Fibroblast of lung (primary cell): ENCODE results near the gene CHMP6. TPM values are rescaled to one million over a fixed set of nuclear protein-coding genes. Genes with fewer than 3 reads are reported as not detected.

ENCODE experiments used
- DNase-seq, 2 donors: peaks; one replicate each; pipeline versions ENCODE4 v3.0.0 to v3.0.0-alpha.2; 2010; ENCODE audit warnings: low read depth in 2 of 2
- H2AFZ ChIP-seq: 2 replicates; pipeline ENCODE4 v1.5.1; 2012; ENCODE audit warnings: low read length, control low read depth, inconsistent platforms
- H3K27ac ChIP-seq: 2 replicates; pipeline ENCODE4 v1.5.1; 2011; ENCODE audit warnings: low read length, control low read depth; ENCODE audit not compliant: insufficient read depth
- H3K27me3 ChIP-seq: 2 replicates; pipeline ENCODE4 v1.5.1; 2011; ENCODE audit warnings: mild to moderate bottlenecking, low read length; ENCODE audit not compliant: control insufficient read depth, insufficient read depth
- H3K36me3 ChIP-seq: 2 replicates; pipeline ENCODE4 v1.5.1; 2011; ENCODE audit warnings: low read length; ENCODE audit not compliant: control insufficient read depth, insufficient read depth
- H3K4me1 ChIP-seq: 2 replicates; pipeline ENCODE4 v1.5.1; 2011; ENCODE audit warnings: low read length; ENCODE audit not compliant: control insufficient read depth, insufficient read depth; ENCODE audit errors: extremely low read depth
- H3K4me2 ChIP-seq: 2 replicates; pipeline ENCODE4 v1.5.1; 2011; ENCODE audit warnings: low read length, control low read depth; ENCODE audit not compliant: insufficient read depth; ENCODE audit errors: extremely low read depth
- H3K4me3 ChIP-seq, 4 experiments: fragments of 200-600 bp in 1 of 4; sonication (generic) in 1 of 4; replicated peaks in 1 of 4; 2 replicates each; pipeline ENCODE4 v1.5.1; 2011 to 2016; ENCODE audit warnings: low read length in 4 of 4, low read depth in 3 of 4, mild to moderate bottlenecking in 3 of 4, control low read depth in 2 of 4, inconsistent platforms in 1 of 4, mixed read lengths in 1 of 4; ENCODE audit not compliant: insufficient read depth in 1 of 4; ENCODE audit errors: control extremely low read depth in 1 of 4
- H3K79me2 ChIP-seq: 2 replicates; pipeline ENCODE4 v1.5.1; 2012; ENCODE audit warnings: mild to moderate bottlenecking, low read length, inconsistent platforms; ENCODE audit not compliant: control insufficient read depth, insufficient read depth
- H3K9ac ChIP-seq: 2 replicates; pipeline ENCODE4 v1.5.1; 2011; ENCODE audit warnings: mild to moderate bottlenecking, low read length, control low read depth; ENCODE audit not compliant: insufficient read depth
- H3K9me3 ChIP-seq: 2 replicates; pipeline ENCODE4 v1.5.1; 2012; ENCODE audit warnings: low read depth, low read length; ENCODE audit not compliant: control insufficient read depth, insufficient read depth
- H4K20me1 ChIP-seq: 2 replicates; pipeline ENCODE4 v1.5.1; 2011; ENCODE audit warnings: low read length; ENCODE audit not compliant: control insufficient read depth, insufficient read depth; ENCODE audit errors: extremely low read depth
- CTCF ChIP-seq, 2 donors: IDR thresholded peaks in 1 of 2; conservative IDR thresholded peaks in 1 of 2; 1 replicate in 1 of 2; 2 replicates in 1 of 2; pipeline ENCODE4 v1.5.1; 2011 to 2012; ENCODE audit warnings: low read length in 2 of 2, control low read depth in 1 of 2, inconsistent platforms in 1 of 2, low read depth in 1 of 2, mild to moderate bottlenecking in 1 of 2
- EZH2 ChIP-seq: IDR thresholded peaks from 2 replicates; pipeline ENCODE4 v1.5.1; 2012; ENCODE audit warnings: low read length, control low read depth, mild to moderate bottlenecking; ENCODE audit errors: missing control alignments
- polyA plus RNA-seq, 2 donors: library from polyadenylated mRNA; depleted of rRNA in 1 of 2; stranded (reverse) in 1 of 2; unstranded in 1 of 2; fragments of >200 nt; gene quantifications; 2 replicates each; pipeline ENCODE4 v1.2.1, GENCODE V29; 2011 to 2012; ENCODE audit warnings: missing spikeins in 1 of 2
- total RNA-seq: library from RNA; depleted of rRNA; stranded (reverse); fragments of >200 nt; gene quantifications from 2 replicates; pipeline ENCODE4 v1.2.1, GENCODE V29; 2014

The CHMP6 gene
- total and polyA plus RNA-seq, 2 donors (not counting 1 experiment from before 2014, with no cell fraction given): 11.2 to 30.1 TPM

GRCh38 chr17:81037798-81038733, 46.4 kb downstream of the CHMP6 start:
- no peak overlapping the region for H3K27ac ChIP-seq
- no peak for DNase-seq
- H3K9me3 ChIP-seq: no peaks in the 10 kb centered on the region
- no peak overlapping the region for H3K9ac ChIP-seq
- H3K79me2 ChIP-seq: peaks cover 30% of the 10 kb centered on the region
- no peak overlapping the region for H2AFZ ChIP-seq
- no peak overlapping the region for H3K4me3 ChIP-seq
- H3K4me1 ChIP-seq: peaks cover 9% of the 10 kb centered on the region
- H4K20me1 ChIP-seq: no peaks in the 10 kb centered on the region
- H3K27me3 ChIP-seq: no peaks in the 10 kb centered on the region
- TF ChIP-seq EZH2: no peak
- no peak for TF ChIP-seq CTCF (conservative IDR thresholded peaks at IDR 0.05 in 1 of 2, IDR thresholded peaks at IDR 0.05 in 1 of 2; ENCODE audit: low read depth in 1 of 2, low read length in 2 of 2)
- peak overlapping the region; percentile 17 for H3K4me2 ChIP-seq
- no peaks in the 10 kb centered on the region for H3K36me3 ChIP-seq

GRCh38 chr17:81039096-81039495, 47.5 kb downstream of the CHMP6 start:
- H3K79me2 ChIP-seq: peaks cover 32% of the 10 kb centered on the region
- H3K36me3 ChIP-seq: no peaks in the 10 kb centered on the region
- H3K9me3 ChIP-seq: no peaks in the 10 kb centered on the region
- H3K9ac ChIP-seq: no peak overlapping the region
- no peaks in the 10 kb centered on the region for H4K20me1 ChIP-seq
- H3K27me3 ChIP-seq: no peaks in the 10 kb centered on the region
- H2AFZ ChIP-seq: no peak overlapping the region
- no peak for DNase-seq
- H3K4me2 ChIP-seq: no peak overlapping the region
- H3K4me3 ChIP-seq: no peak overlapping the region
- peaks cover 8% of the 10 kb centered on the region for H3K4me1 ChIP-seq
- TF ChIP-seq CTCF (conservative IDR thresholded peaks at IDR 0.05 in 1 of 2, IDR thresholded peaks at IDR 0.05 in 1 of 2; ENCODE audit: low read depth in 1 of 2, low read length in 2 of 2) (no peak), EZH2 (no peak)
- H3K27ac ChIP-seq: no peak overlapping the region

GRCh38 chr17:81039854-81040758, 48.5 kb downstream of the CHMP6 start:
- Histone ChIP-seq H3K4me1 (peaks cover 14% of the 10 kb centered on the region), H3K9me3 (no peaks in the 10 kb centered on the region), H3K9ac (no peak overlapping the region), H3K4me2 (peak overlapping the region; percentile 50), H3K27ac (peak overlapping the region; percentile 38), H3K79me2 (peaks cover 36% of the 10 kb centered on the region), H3K4me3 (no peak overlapping the region), H3K27me3 (no peaks in the 10 kb centered on the region), H4K20me1 (no peaks in the 10 kb centered on the region), H3K36me3 (no peaks in the 10 kb centered on the region), H2AFZ (no peak overlapping the region)
- DNase-seq: peak; percentile 39 to 82
- TF ChIP-seq EZH2: no peak
- no peak for TF ChIP-seq CTCF (conservative IDR thresholded peaks at IDR 0.05 in 1 of 2, IDR thresholded peaks at IDR 0.05 in 1 of 2; ENCODE audit: low read depth in 1 of 2, low read length in 2 of 2)
